ENCODE results near the gene PBX1.

Gene PBX1

DNA sequence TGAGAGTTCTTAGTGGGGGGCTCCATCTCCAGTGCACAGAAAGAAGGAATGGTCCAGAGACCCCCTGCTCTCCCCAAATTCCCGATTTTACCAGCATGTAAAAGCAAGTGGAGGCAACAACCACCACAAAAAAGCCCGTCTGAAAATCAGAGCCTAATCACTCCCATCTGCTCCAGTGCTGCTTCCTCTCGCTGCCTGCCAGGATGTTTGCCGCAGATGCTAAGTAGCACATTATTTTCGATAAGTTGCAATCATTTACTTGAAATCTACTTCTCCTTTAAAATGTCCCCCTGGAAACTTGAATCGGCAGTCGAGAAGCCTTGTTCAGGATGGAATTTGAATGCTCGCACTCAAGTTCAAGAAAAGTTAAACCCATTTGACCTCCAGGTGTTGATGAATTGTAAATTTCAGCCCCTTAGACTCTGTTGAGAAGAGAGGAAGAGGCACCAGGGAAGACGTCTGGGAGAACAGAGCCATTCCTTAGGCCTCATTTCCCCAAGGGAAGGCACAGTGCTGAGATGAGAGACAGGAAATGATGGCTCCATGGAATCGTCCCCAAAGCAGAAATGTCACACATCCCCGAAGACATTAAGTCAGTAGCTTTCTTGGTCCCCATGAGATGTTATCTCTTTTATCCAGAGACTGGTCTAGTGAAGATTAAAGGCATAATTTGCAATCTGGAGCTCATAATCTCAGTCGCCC is 221.3 kb downstream of the PBX1 start:
- no peak for DNase-seq (ENCODE audit: low read depth)

DNA sequence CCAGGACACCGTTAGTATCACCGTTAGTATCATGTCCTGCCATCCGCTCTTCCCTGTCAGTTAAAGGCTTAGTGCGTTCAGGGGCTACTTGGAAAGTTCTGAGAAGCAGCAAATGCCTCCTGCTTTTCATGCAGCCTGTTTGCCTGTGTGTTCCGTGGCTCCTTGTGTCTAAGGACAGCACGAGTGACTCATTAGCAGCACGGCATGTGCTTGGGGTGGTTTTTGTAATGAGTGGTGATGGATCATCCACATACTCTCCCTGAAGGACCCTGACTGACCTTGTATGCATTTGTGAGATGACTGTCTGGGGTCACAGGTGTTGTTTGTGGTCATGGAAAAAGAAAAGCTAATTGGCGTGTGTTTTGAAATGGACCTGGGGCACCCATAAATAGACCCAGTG is 221.9 kb downstream of the PBX1 start:
- DNase-seq (ENCODE audit: low read depth) = peak; percentile 93

DNA sequence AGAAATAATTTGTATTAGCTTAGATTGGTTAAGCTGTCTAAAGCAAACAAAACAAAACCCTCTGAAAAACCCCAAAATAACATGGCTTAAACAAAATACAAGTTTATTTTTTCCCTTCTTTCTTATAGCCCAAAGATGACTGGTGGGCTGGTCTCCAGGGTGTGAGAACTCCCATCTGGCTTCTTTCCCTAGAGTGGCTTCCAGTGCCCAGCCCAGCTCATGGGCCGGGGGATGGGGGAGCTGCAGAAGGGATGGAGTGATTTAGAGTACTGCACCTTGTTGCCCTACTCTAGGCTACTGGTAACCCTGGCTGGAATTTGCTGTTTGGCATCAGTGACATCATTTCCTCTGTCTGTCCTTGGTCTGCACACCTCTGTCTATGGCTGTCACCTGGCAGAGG is 223.0 kb downstream of the PBX1 start:
- DNase-seq (ENCODE audit: low read depth) = no peak

DNA sequence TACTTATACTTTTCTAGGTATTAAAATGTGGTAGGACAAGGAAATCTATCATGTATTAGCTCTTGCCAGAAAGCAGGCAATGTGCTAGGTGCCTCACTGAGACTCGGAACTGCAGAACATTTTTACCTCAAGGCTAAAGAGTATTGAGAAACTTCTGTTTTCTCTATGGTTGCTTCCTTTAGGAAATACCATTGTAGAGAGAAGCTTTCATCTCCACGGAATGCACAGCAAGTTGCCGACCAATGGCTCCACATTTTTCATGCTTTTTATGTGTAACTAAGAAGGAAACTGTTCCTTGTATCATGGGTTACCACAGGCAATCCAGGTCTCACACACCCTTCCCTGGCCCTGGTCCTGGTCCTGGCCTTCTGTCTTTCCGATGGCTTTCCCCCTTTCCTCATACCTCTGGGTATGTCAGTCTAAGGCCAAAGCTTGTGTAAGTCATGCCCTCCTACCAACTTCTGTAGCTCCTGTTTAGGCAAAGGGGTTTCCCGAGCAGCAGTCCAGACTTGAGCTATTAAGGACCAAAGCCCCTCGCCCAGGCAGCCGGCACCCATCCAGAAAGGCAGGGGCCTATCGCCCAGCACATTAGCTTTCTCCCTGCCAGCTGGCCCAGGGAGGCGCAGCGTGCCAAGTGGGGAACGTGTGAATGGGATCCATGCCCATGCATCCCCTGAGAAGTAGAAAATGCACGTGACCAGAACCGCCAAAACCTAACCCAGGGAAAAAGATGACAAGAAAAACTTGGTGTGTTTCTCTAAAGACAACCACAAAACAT is 225.0 kb downstream of the PBX1 start:
- DNase-seq (ENCODE audit: low read depth) = peak; percentile 73

DNA sequence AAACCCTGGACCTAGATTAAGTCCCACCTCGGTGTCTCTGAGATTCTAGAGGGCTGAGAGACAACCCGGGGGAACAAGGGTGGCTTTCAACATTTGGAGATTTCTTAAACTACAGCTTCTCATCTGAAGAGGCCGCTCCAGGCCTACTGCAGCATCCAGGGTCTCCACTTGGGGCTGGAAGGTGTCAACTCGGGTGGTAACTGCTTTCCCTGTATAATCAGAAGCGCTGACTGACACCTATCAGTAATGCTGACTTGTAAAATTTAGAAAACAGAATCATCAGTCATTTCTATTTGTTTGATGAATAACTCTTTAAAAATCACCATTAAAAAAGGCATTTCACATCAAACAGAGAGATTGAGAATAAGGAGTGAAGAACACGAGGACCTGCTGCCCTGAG is 226.0 kb downstream of the PBX1 start:
- DNase-seq (ENCODE audit: low read depth) = no peak

DNA sequence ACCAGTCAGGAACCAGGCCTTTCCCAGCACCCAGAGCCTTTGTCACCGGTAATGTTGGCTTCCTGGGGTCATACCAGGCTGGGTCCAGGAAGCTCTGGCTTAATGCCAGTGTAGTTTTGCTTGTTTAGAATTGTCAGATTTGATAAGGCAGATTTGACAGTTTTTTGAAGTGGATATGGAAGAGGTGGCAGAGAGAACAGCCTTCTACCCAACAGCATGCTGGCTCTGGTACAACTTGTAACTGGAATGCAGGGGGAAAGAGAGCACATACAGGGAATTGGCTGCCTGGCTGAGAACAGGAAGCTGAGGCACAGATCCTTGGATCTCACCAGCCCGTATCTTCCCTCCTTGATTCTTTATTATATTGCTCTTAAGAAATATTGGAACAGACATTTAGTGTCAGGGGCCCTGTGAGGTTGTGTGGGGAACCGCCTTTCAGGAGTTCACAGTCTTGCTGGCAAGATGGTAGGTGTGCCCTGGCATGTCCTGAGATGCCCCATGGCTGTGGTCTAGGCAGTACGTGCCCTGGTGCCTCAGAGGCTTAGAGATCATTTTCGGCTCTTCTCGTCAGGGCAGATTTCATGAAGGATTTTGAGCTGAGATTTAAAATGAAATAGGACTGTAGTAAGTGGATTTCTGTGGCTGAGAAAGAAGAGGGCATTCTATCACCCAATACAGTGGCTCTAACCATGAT is 227.0 kb downstream of the PBX1 start:
- no peak for DNase-seq (ENCODE audit: low read depth)

DNA sequence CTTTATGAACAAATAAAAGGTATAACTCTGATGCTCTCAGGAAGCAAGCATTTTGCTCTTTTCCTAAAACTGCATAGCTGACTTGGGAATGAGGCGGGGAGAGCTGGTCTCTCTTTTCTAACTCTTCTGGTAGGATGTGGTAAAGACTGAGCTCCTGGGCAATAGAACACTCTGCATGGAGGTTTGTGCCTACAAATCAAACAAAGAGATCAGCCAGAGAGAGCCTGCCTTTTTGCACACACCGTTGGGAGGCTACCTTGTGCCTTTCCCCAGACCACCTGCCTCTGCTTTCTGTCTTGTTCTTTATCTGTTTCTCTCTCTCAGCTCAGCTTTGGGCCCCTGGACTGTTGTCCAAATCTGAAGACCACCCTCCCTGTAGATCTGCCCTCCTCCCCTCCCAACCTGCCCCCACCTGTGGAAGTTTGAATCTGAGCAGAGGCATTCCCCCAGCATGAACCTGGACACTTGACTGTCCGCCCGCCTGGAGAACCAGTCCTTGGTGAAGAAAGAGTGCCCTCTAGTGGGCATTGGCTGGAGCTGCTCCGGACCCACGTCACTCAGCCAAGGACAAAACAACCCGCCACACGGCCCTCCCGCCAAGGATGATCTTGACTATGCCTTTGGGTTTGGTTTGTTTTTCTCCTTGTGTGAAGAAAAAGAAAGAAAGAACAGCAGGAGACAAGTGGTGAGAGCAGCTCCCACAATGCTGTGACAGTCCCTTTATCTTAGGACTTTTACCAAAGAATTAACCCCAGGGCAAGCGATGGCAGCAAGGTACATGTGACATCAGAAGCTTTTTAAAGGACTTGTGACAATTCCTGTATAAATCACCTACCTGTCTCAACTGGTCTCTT is 228.2 kb downstream of the PBX1 start:
- peak; percentile 84 for DNase-seq (ENCODE audit: low read depth)

DNA sequence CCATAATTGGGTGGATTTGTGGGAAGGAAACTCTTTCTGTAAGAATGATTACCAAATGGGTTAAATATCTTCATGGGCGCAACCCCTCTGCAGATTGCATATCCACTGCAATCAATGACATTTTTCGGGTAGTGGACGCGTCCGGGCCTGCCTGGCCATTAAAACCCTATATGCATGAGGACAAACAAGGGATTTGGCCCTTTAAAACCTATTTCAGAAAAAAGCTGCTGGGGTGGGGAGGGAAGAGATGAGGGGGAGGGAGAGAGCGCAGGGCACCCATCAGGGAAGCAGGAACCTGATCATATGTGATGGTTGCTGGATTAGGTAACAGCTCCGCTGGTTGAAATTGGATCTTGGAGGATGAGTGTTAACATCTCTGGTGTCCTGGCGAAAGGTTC is 228.8 kb downstream of the PBX1 start:
- DNase-seq (ENCODE audit: low read depth) = peak; percentile 64

DNA sequence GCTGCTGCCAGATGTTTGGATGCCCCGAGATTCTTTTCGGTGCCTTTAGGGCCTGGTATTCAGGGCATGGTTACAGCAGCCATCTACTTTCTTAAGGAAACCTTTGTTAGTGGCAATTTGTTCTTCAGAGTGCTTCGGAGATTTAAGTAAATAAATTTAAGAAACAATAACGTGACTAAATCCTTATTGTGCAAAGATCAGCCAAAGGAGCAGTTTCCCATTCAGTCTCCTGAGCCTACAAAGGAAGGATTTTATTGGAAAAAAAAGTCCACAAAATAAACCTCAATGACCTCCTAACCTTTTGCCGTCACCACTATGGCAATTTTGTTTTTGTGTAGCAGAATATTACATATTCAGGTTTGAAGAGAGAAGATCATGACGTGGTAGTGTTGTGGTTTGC is 231.1 kb downstream of the PBX1 start:
- no peak for DNase-seq (ENCODE audit: low read depth)

DNA sequence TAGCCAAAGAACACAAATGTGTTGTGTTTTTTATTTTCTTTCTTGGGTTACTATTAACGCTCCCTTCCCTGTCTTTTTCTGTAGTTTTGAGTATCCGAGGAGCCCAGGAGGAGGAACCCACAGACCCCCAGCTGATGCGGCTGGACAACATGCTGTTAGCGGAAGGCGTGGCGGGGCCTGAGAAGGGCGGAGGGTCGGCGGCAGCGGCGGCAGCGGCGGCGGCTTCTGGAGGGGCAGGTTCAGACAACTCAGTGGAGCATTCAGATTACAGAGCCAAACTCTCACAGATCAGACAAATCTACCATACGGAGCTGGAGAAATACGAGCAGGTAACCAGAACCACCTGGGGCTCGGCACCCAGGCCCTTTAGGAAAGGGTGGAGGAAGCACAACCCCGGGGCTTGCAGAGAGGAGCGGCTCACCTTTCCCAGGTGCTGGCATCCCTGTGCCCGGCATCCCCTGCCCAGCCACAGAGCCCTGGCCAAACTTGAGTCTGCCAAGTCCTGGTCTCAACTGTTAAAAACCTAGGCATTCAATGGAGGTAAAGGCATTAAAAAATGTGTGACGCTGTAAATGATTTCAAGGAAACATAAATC is 233.5 kb downstream of the PBX1 start:
- DNase-seq (ENCODE audit: low read depth) = no peak

DNA sequence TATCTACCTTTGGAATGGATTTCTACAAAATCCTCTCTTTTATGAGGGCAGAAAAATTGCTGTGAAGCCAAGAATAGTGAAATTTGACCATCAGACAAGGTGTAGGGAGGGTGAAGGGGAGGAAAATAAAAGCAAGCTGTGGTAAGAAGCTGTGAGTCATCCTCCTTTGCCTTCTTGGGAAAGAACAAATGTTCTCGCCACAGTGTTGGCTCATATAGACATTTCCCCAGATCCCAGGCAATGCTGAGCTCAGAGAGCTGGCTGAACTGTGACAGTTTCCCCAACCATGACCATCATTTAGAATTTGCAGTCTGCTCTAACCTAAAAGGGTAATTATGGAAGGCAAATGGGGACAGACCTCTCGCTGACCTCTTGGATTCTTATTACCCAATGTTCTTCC is 235.4 kb downstream of the PBX1 start:
- DNase-seq (ENCODE audit: low read depth) = peak; percentile 97

DNA sequence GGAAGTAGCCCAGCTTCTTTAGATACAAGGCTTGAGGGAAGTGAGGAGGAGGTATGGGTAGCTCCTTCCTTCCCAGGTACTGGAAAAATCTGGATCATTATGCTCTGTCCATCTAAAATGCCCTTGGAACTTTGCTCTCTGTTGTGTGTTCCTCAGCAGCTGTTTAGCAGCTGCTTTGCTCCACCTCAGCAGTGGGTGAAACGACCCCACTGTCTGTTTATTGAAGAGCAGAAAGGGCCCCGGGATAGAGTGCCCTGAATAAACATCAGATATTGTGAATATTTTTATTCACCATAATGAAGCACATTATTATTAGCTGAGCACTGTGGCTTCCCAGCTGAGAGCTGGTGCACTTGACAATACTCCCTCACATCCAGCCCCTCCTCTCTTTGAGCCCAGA is 237.9 kb downstream of the PBX1 start:
- DNase-seq (ENCODE audit: low read depth) = no peak

DNA sequence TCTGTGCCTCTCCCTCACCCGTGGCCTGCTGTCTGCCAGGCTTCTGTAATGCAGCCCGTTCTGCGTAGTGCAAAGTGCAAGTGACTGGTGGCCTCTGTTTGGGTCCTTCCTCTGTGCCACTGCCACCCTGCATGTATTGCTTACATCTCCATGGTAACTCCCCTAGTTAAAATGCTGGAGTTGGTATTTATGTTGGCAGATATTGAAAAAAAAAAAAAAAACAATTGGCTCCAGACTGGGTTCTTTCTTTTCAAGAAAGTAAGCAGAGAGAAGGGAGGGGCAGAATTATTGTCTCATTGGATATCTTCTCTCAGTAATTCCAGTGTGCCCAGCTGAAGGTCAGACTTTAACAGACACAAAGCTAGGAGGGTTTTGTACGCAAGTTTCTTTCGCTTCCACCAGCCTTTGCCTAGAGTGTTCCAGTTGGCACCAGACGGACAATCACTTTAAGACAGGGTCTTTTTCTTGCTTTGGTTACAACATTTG is 242.3 kb downstream of the PBX1 start:
- DNase-seq (ENCODE audit: low read depth) = no peak

DNA sequence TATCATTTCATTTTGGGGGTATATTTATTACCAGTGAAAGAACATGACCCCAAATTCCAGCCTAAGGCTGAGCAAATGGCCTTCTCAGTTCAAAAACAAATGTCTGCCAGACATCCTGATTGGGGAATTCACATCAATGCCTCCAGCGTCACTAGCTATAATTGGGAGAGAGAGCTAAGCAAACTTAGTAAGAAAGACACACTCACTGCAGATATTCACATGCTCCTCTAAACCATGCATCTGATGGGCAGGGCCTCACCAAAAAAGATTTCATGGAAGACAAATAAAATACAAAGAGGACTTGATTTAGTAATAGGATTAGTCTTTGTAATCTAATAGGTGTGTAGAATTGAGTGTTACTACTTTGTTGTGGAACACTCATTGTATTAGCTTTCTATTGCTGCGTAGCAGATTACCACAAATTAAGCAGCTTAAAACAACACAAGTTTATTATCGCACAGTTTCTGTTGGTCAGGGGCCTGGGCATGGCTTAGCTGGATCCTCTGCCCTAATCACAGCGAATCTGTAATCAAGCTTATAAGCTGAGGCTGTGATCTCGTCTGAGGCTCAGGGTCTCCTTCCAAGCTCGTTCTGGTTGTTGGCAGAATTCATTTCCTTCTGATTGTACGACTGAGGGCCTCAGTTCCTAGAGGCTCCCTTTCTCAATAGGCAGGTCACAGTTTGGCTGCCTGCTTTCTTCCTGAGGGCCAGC is 243.0 kb downstream of the PBX1 start:
- no peak for DNase-seq (ENCODE audit: low read depth)

DNA sequence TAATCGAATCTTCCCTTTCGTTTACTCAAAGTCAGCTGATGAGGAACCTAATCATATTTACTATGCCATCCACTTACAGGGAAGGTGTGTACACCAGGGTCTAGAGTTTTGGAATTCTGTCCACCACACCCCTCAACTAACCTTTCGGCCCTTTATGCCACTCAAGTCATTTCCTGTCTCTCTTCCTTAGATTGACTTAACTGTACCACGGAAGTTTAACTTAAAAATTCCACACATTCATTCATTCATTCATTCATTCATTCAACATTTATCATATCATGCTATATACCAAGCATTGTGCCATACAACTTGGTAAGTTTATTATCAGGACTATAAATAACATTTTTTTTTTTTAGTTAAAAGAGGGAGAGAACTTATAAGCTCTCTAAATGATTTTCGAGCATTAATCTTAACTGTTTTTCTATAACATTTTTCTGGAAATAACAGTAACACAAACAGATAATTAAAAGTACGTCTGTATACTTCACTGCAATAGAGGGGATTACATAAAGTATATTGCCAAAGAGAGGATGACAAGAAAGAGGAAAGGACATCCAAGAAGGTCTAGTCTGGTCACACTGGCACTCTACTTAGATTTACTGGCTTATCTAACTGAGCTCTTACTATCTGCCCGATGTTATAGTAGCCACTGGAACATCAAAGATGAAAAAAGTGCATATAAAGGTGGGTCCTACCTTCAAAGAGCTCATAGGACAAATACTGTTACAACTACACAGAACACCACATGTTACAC is 243.7 kb downstream of the PBX1 start:
- DNase-seq (ENCODE audit: low read depth) = no peak

DNA sequence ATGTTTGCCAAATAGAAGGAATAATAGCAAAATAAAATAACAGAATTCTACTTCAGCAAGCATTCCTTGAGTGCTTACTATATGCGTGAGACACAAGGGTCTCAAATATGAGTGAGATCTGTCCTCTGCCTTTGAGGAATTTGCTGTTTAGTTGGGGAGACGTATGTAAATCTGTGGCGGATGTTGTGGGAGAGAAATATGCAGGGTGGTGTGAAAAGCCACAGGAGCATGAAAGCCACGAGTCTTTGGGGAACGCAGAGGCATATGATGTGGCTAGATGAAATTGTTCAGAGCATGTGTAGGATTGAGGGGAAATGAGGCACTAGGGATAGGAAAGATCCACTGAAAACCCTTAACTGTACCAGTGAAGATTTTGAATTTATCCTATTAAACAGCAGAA is 244.4 kb downstream of the PBX1 start:
- DNase-seq (ENCODE audit: low read depth) = peak; percentile 95

DNA sequence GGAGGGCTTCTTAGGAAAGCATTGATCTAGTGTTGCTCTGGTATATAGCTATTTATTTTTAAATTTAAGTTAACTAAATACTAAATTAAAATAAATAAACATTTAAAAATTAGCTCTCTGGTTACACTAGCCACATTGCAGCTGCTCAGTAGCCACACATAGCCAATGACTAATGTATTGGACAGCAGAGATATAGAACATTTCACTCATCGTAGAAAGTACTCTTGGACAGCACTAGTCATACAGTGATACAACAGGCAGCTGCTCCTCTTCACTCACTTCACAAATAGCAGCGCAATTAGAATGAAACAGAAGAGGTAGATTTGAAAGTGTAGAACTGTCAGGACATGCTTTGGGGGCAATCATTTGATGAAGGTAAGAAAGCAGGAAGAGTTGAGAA is 245.4 kb downstream of the PBX1 start:
- DNase-seq (ENCODE audit: low read depth) = peak; percentile 77

DNA sequence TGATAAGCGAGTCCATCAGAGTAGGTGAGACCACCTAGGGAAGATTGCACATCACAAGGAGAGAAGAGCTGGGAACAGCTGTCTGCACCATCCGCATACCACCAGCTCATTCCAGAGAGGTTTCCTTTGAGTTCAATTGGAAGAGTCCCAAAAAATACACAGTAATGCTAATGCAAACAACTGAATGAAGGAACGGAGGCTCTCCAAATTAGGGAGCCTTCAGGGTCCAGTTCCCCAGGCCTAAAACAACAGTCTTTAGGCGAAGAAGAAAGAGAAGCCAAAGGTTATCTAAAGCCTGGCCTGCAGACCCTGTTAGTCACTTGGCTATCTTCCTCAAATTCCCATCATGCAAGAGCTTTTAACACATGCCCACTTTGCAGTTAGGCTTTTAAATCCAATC is 246.4 kb downstream of the PBX1 start:
- DNase-seq (ENCODE audit: low read depth) = peak; percentile 50

DNA sequence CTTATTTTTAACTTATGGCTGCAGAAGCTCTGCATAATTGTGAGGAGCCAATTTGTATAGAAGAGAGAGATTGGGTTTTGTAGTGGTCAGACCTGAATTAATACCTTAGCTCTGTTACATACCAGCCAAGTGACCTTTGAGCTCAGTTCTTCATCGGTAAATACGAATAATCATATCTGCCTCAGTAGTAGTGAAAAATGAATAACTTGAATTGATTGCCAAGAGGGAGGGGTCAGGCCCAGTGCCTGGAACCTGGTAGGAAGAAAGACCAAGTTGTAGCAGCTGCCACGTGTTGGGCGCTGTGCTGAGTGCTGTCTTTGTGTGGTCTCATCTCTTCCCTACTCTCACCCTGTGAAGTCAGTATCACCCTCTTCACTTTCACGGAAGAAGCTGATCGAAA is 247.5 kb downstream of the PBX1 start:
- no peak for DNase-seq (ENCODE audit: low read depth)

DNA sequence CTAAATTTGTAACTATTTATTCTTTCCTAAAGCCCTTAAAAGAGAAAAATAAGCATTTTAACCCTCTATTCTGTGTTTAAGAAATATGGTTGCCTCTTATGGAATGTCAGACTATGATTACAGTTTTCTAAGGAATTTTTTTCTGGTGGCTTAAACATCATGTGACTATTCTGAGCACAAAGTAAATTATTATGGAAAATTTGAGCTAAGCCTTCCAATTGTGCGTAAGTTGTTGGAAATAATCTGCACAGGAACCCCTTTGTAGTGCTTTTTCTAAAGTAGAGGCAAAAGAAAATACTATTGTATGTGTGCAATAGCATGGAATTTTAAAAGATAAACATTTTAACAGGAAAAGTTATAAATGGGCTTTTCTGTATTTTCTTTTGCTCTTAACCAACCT is 254.8 kb downstream of the PBX1 start:
- DNase-seq (ENCODE audit: low read depth) = no peak
